Ovary (tissue), 3 donors: ENCODE data around the gene ATP11C.

ENCODE experiments used
- EP300 ChIP-seq: sonication (generic); formaldehyde crosslinking; IDR thresholded peaks from one replicate; pipeline ENCODE4 v1.6.1; 2017; ENCODE audit warnings: antibody characterized with exemption
- POLR2A ChIP-seq: fragments of 450-650 bp; IDR thresholded peaks from one replicate; pipeline ENCODE4 v1.6.1; 2017; ENCODE audit warnings: antibody characterized with exemption, mild to moderate bottlenecking, moderate library complexity
- TF ChIP-seq, protein P1 (sequence below), 3 donors: fragments of 450-650 bp in 2 of 3; fragments of 200-600 bp in 1 of 3; IDR thresholded peaks; one replicate each; pipeline versions ENCODE4 v1.5.1 to v1.8.0; 2016 to 2022; ENCODE audit warnings: antibody characterized with exemption in 3 of 3, mild to moderate bottlenecking in 1 of 3
- donor health status: DM: no; HTN: no; CAD: no.

DNA sequence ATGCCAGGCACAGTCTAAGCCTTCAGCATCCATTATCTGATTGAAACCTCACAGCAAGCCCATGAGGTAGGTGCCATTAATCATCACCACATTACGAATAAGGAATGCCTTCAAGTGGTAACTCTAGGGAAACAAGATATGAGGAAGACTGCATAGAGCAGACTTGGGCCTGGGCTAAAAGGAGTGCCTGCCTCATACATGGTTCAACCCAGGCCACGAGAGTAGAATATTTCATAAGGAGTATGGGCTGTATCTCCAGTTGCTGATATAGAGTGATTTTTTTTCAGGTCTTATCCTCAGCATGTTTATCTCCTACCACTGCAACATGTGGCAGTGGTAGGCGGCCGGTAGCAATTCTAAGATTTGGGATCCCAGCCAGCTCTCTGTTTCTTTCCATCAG lies 51.7 kb downstream of the ATP11C start:
- no peak for TF ChIP-seq POLR2A
- TF ChIP-seq, protein P1, sequence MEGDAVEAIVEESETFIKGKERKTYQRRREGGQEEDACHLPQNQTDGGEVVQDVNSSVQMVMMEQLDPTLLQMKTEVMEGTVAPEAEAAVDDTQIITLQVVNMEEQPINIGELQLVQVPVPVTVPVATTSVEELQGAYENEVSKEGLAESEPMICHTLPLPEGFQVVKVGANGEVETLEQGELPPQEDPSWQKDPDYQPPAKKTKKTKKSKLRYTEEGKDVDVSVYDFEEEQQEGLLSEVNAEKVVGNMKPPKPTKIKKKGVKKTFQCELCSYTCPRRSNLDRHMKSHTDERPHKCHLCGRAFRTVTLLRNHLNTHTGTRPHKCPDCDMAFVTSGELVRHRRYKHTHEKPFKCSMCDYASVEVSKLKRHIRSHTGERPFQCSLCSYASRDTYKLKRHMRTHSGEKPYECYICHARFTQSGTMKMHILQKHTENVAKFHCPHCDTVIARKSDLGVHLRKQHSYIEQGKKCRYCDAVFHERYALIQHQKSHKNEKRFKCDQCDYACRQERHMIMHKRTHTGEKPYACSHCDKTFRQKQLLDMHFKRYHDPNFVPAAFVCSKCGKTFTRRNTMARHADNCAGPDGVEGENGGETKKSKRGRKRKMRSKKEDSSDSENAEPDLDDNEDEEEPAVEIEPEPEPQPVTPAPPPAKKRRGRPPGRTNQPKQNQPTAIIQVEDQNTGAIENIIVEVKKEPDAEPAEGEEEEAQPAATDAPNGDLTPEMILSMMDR (IDR thresholded peaks at IDR 0.05) = no peak
- TF ChIP-seq EP300 = no peak
